Smooth muscle cell of the pulmonary artery (primary cell): Measurements from ENCODE around the gene PITPNM3. TPM values are rescaled to one million over a fixed set of nuclear protein-coding genes. Genes with fewer than 3 reads are reported as not detected.

Experiments
- total RNA-seq: library from RNA; depleted of rRNA; stranded (reverse); fragments of >200 nt; gene quantifications from 2 replicates; pipeline ENCODE4 v1.2.3, GENCODE V29; 2014

PITPNM3 gene
- total RNA-seq = 2.4 and 3.8 TPM in 2 replicates

DNA sequence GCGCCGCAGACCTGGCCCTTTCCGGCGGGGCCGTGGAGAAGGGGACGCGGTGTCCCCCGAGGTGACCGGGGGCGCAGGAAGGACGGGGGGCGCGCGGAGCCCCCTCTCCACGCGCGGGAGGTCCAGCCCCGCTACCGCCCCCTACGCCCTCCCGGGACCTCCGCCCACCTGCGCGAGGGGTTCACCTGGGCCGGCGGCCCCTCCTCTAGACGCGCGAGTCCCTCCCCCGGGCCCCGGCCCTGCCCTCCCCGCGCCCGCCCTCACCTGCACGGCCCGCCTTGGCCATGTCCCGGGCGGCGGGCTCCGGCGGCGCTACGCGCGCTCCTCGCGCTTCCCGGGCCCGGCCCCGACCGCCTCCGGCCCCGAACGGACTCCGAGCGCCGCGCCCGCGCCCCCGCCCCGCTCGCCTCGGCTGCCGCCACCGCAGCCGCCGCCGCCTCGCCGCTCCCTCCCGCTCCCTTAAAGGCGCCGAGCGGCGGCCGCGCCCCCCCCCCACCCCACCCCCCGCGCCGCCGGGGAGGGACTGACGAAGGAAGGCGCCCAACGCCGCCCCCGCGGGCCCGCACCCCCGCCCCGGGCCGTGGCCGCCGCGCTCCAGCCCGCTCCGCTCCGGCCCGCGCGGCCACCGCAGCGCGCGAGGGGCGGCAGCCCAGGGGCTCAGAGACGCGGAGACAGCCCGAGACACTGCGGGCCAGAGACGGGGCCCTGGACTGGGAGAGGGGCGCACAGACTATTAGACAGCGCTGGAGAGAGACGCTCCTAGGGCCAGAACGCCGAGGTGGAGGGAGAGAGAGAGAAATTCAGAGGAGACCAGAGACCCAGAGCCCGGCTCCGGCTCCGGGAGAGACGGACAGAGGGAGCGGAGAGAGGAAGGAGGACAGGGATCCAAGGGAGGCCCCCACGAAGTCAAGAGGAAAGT, at the start of gene PITPNM3:
Gene PITPNM3 (minus strand): TSS at position 435 of the 919 bp plus-strand sequence. CDS start 149 bp downstream, at position 286.

DNA sequence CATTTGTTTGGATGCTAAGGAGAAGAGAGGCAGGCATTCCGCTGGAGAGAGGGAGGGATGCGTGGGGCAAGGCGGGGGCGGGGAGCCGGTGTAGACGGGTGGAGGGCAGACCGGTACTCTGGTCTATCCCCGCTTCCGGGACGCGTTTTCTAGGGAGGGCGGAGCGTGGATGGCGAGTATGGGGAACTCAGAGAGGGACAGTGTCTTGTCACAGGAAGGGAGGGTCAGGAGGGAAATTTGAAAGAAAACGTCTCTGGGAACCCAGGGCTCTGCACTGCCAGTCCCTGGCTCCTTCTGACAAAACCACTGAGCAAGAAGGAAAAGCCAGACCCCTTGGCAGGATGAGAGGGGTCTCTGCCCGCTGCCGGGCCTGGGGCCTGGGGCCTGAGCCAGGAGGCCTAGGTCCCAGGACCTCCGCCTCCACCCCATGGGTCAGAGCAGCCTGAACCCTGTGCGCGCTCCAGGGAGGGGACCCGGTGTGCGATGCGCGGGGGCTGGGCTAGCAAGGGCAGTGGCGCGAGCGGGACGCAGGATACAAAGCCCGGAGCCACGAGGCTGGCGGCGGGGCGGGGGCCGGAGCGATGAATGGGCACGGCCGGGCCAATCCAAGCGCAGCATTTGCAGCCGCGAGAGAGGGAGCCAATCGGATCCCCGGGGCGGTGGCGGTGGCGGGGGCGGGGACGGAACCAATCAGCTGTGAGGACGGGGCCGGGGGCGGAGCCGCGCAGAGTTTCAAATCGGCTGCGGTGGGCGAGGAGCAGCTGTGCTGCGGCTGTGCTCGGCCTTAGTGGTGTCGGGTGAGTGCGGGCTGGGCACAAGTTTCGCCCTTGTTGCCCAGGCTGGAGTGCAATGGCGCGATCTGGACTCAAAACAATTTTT, 112.4 kb downstream of the PITPNM3 start, which contains the start of gene PIMREG:
Gene PIMREG (plus strand): TSS at position 764 of the 879 bp plus-strand sequence. CDS start 656 bp downstream, outside the sequence.

DNA sequence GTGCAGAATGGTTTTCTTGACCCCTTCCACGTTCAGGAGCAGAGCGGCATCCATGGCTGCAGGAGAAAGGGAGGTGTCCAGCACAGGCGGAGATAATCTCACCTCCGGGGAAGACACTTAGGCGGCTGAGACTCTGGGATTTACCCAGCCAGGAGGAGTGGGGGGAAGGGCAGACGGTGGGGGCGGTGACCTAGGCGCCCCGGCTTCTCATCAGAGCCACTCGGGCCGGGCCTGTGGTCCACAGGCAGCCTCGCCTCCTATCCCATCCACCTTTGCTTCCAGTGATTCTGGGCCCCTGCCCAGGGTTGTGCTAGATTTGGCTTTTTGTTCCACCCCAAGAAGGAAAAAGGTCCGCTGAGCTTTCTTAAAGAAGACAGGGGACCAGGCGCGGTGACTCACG, 121.3 kb downstream of the PITPNM3 start, which contains the start of gene AIPL1:
Gene AIPL1 (minus strand): TSS at position 71 of the 400 bp plus-strand sequence. CDS start 17 bp downstream, at position 54.

Other genes starting within 250 kb of the PITPNM3 start
- gene AIPL1, start 121.4 kb downstream of the PITPNM3 start, total RNA-seq = not detected in 2 replicates
- gene PIMREG, start 112.1 kb downstream of the PITPNM3 start, total RNA-seq = 5.4 and 15.2 TPM in 2 replicates
- gene KIAA0753, start 84.2 kb upstream of the PITPNM3 start, total RNA-seq = 12.8 and 16.0 TPM in 2 replicates
- gene TXNDC17, start 84.5 kb upstream of the PITPNM3 start, total RNA-seq = 48.6 and 56.8 TPM in 2 replicates
- gene MED31, start 95.0 kb upstream of the PITPNM3 start, total RNA-seq = 7.2 and 8.0 TPM in 2 replicates
- gene C17orf100, start 95.2 kb upstream of the PITPNM3 start, total RNA-seq = 0.46 and 0.72 TPM in 2 replicates
- not detected in 2 replicates for gene SLC13A5, start 156.8 kb upstream of the PITPNM3 start, total RNA-seq
- 20.0 and 37.0 TPM in 2 replicates for gene XAF1, start 199.5 kb upstream of the PITPNM3 start, total RNA-seq
- 0.07 and 0.26 TPM in 2 replicates for gene FBXO39, start 219.7 kb upstream of the PITPNM3 start, total RNA-seq